Measurements from ENCODE around the gene ASXL2. TPM values are rescaled to one million over a fixed set of nuclear protein-coding genes. Genes with fewer than 3 reads are reported as not detected.

The ASXL2 gene
- total RNA-seq, 1 donor from 2014 or later = 32.7 TPM

DNA sequence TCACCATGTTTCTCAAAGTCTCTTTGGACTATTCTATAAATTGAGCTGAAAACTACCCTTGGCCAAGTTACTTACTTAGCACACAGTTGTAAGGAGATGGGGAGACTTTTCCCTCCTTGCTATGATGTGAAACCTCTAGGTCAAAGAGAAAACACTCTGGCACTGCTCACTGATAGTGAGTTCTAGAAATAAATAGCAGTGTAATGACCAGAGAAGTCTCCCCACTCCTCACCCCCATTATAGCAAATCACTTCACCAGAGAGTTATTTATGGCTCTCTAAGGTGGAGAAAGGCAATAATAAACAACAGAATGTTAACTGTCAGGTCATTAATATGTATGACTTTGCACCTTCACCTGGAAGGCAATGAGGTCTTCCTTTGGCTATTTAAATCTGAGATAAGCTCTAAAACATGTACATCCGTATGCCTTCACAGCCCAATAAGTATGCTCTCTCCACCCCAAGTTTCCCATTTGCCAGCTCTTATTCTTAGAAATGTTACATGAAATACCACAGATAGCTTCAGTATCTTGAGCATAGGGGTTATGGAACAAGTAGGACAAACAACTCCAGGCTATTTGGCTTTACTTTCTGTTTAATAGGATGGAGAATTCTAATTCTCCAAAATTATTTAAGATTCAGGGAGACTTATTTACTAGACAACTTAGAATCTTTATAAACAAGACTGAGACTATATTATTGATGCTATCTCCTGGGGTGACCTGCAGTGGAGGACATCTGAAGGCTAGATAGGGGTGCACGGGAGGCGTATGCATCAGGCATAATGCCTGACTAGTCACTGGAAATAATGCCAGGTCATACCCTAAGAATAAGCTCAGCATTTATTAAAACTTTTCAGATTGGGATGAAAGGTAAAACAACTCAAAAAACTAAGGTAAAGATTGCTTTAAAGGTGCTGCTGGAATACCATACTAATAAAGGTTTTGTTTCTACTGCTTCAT lies 139.6 kb downstream of the ASXL2 start:
- DNase-seq (ENCODE audit: extremely low spot score, unreplicated experiment) = no peak
- Mint-ChIP-seq H3K27me3 (ENCODE audit: unreplicated experiment) (no peaks in the 10 kb centered on the region), H3K4me1 (ENCODE audit: unreplicated experiment) (peaks cover 24% of the 10 kb centered on the region), H3K27ac (ENCODE audit: unreplicated experiment) (no peak overlapping the region), H3K36me3 (ENCODE audit: unreplicated experiment) (peaks cover 29% of the 10 kb centered on the region), H3K9me3 (ENCODE audit: unreplicated experiment) (peaks cover under 1% of the 10 kb centered on the region), H3K4me3 (ENCODE audit: unreplicated experiment) (no peak overlapping the region)
- TF ChIP-seq, protein P1, sequence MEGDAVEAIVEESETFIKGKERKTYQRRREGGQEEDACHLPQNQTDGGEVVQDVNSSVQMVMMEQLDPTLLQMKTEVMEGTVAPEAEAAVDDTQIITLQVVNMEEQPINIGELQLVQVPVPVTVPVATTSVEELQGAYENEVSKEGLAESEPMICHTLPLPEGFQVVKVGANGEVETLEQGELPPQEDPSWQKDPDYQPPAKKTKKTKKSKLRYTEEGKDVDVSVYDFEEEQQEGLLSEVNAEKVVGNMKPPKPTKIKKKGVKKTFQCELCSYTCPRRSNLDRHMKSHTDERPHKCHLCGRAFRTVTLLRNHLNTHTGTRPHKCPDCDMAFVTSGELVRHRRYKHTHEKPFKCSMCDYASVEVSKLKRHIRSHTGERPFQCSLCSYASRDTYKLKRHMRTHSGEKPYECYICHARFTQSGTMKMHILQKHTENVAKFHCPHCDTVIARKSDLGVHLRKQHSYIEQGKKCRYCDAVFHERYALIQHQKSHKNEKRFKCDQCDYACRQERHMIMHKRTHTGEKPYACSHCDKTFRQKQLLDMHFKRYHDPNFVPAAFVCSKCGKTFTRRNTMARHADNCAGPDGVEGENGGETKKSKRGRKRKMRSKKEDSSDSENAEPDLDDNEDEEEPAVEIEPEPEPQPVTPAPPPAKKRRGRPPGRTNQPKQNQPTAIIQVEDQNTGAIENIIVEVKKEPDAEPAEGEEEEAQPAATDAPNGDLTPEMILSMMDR (IDR thresholded peaks at IDR 0.05) = no peak

DNA sequence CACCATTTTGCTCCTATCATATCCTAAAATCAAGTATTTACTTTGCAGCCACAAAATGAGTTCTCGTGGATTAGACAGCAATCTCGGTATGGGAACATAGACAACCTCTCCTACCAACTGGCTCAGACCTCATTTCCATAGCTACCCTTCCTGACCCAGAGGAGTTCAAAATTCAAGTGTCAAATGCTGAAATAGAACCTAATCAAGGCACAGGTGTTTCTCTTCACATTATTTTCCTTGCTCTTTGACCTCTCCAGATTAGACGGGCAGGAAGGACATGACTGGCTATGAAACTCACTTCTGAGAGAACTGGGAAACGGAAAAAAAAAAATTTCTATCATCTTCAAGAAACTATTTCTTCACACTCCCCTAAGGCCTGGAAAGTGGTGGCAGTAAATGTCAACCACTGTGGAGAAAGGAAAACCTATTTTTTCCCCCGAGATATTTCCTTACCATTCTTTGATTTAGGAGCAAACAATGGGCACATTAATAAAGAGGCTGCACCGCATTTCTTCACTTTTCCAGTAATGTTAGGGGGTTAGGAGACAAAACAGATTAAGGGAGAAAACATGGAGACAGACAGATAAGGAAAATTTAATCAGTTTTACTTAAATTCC lies 141.3 kb downstream of the ASXL2 start:
- H3K27ac Mint-ChIP-seq (ENCODE audit: unreplicated experiment) = no peak overlapping the region
- TF ChIP-seq, protein P1 (IDR thresholded peaks at IDR 0.05) = no peak
- H3K36me3 Mint-ChIP-seq (ENCODE audit: unreplicated experiment) = peaks cover 17% of the 10 kb centered on the region
- DNase-seq (ENCODE audit: extremely low spot score, unreplicated experiment) = no peak
- H3K27me3 Mint-ChIP-seq (ENCODE audit: unreplicated experiment) = no peaks in the 10 kb centered on the region
- peaks cover 24% of the 10 kb centered on the region for H3K4me1 Mint-ChIP-seq (ENCODE audit: unreplicated experiment)
- H3K4me3 Mint-ChIP-seq (ENCODE audit: unreplicated experiment) = no peak overlapping the region
- peaks cover 8% of the 10 kb centered on the region for H3K9me3 Mint-ChIP-seq (ENCODE audit: unreplicated experiment)

DNA sequence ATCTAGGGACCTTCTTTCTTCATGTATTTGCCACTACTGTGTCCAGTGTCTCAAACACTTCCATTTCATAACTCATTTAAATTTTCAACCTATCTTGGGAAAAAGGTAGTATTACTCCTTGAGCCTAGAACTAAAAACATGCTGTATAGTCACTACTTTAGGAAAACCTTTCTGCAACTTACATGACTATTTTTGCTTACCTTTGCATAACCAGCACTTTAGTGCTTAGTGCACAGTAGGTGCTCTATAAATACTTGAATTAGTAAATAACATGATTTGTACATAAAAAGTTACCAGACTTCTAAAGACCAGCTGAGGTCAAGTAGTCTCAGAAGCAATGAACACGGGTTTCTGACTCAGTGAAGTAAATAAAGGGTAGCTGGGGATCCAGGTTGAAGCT lies 142.5 kb downstream of the ASXL2 start:
- DNase-seq (ENCODE audit: extremely low spot score, unreplicated experiment) = no peak
- no peak overlapping the region for H3K27ac Mint-ChIP-seq (ENCODE audit: unreplicated experiment)
- TF ChIP-seq, protein P1 (IDR thresholded peaks at IDR 0.05) = no peak
- no peak overlapping the region for H3K4me3 Mint-ChIP-seq (ENCODE audit: unreplicated experiment)
- peaks cover 8% of the 10 kb centered on the region for H3K9me3 Mint-ChIP-seq (ENCODE audit: unreplicated experiment)
- H3K27me3 Mint-ChIP-seq (ENCODE audit: unreplicated experiment) = peaks cover 3% of the 10 kb centered on the region
- peaks cover 13% of the 10 kb centered on the region for H3K36me3 Mint-ChIP-seq (ENCODE audit: unreplicated experiment)
- peaks cover 13% of the 10 kb centered on the region for H3K4me1 Mint-ChIP-seq (ENCODE audit: unreplicated experiment)

DNA sequence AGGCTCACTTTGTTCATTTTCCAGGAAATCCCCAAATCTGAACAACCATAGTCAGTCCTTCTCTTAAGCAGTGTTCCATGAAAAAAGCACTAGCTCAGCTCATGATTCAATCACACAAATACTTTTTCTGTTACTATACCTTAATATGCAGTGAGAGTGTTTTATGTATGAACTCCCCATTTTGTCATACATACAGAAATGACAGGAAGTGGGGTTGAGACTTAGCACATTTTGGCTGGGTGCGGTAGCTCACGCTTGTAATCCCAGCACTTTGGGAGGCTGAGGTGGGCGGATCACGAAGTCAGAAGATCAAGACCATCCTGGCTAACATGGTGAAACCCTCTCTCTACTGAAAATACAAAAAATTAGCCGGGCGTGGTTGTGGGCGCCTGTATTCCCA lies 149.7 kb downstream of the ASXL2 start:
- Mint-ChIP-seq H3K4me3 (ENCODE audit: unreplicated experiment) (no peak overlapping the region), H3K27ac (ENCODE audit: unreplicated experiment) (no peak overlapping the region), H3K36me3 (ENCODE audit: unreplicated experiment) (no peaks in the 10 kb centered on the region), H3K9me3 (ENCODE audit: unreplicated experiment) (peaks cover 7% of the 10 kb centered on the region), H3K27me3 (ENCODE audit: unreplicated experiment) (peaks cover 21% of the 10 kb centered on the region), H3K4me1 (ENCODE audit: unreplicated experiment) (no peaks in the 10 kb centered on the region)
- DNase-seq (ENCODE audit: extremely low spot score, unreplicated experiment) = no peak
- TF ChIP-seq, protein P1 (IDR thresholded peaks at IDR 0.05) = no peak

DNA sequence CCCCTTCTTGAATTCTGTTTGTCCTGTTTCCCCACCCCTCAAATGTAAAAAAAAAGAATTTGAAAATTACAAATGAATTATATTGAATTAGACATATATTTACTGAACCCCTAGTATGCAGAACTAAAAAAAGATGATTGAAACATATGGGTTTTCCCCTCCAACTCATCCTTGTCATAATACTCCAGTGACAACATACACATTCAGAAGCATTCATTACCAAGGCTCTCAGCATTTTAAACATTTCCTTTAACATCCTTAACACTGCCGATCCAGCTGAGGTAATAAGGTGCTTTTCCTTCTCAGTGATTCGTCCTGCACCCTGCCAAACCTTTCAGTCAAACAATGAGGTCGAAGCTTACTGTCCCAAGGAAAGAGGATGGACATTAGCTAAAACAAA lies 151.8 kb downstream of the ASXL2 start:
- Mint-ChIP-seq H3K27ac (ENCODE audit: unreplicated experiment) (no peak overlapping the region), H3K27me3 (ENCODE audit: unreplicated experiment) (peaks cover 30% of the 10 kb centered on the region), H3K4me1 (ENCODE audit: unreplicated experiment) (no peaks in the 10 kb centered on the region), H3K4me3 (ENCODE audit: unreplicated experiment) (no peak overlapping the region), H3K9me3 (ENCODE audit: unreplicated experiment) (no peaks in the 10 kb centered on the region), H3K36me3 (ENCODE audit: unreplicated experiment) (peaks cover 2% of the 10 kb centered on the region)
- no peak for DNase-seq (ENCODE audit: extremely low spot score, unreplicated experiment)
- TF ChIP-seq, protein P1 (IDR thresholded peaks at IDR 0.05) = no peak
